H9 (cell line): ENCODE measurements around the gene CADPS. TPM values are rescaled to one million over a fixed set of nuclear protein-coding genes. Genes with fewer than 3 reads are reported as not detected.

Experiments used
- DNase-seq: peaks from one replicate; pipeline ENCODE4 v3.0.0-alpha.2; 2017
- H2AFZ ChIP-seq: one replicate; pipeline ENCODE4 v1.6.1; 2013; ENCODE audit warnings: mild to moderate bottlenecking, low read length, control low read depth, moderate library complexity
- H2AK5ac ChIP-seq: 2 replicates; pipeline ENCODE4 v1.6.1; 2013; ENCODE audit warnings: low read length, control low read depth, mixed read lengths; ENCODE audit not compliant: insufficient read length
- H2BK120ac ChIP-seq: one replicate; pipeline ENCODE4 v1.6.1; 2013; ENCODE audit warnings: low read depth, mild to moderate bottlenecking, low read length, control low read depth, inconsistent platforms; ENCODE audit not compliant: poor library complexity, severe bottlenecking
- H2BK12ac ChIP-seq: 2 replicates; pipeline ENCODE4 v1.6.1; 2013; ENCODE audit warnings: low read length, control low read depth, mixed read lengths, low read depth; ENCODE audit not compliant: insufficient read length
- H2BK15ac ChIP-seq: 2 replicates; pipeline ENCODE4 v1.6.1; 2013; ENCODE audit warnings: low read depth, low read length, control low read depth
- H2BK20ac ChIP-seq: one replicate; pipeline ENCODE4 v1.6.1; 2013; ENCODE audit warnings: low read depth, mild to moderate bottlenecking, low read length, control low read depth, inconsistent platforms; ENCODE audit not compliant: poor library complexity, severe bottlenecking
- H2BK5ac ChIP-seq: 2 replicates; pipeline ENCODE4 v1.6.1; 2013; ENCODE audit warnings: low read length, control low read depth, mixed read lengths; ENCODE audit not compliant: insufficient read length
- H3K14ac ChIP-seq: 2 replicates; pipeline ENCODE4 v1.6.1; 2013; ENCODE audit warnings: low read length, control low read depth; ENCODE audit not compliant: insufficient read depth
- H3K18ac ChIP-seq: 2 replicates; pipeline ENCODE4 v1.6.1; 2013; ENCODE audit warnings: low read depth, mild to moderate bottlenecking, mixed read lengths, low read length, control low read depth; ENCODE audit not compliant: insufficient read length
- H3K23ac ChIP-seq: 2 replicates; pipeline ENCODE4 v1.6.1; 2013; ENCODE audit warnings: low read length, control low read depth, mixed read lengths, low read depth; ENCODE audit not compliant: insufficient read length
- H3K23me2 ChIP-seq: 2 replicates; pipeline ENCODE4 v1.6.1; 2013; ENCODE audit warnings: low read depth, mild to moderate bottlenecking, mixed read lengths, low read length, control low read depth; ENCODE audit not compliant: insufficient read length, poor library complexity, severe bottlenecking
- H3K27ac ChIP-seq: 2 replicates; pipeline ENCODE4 v1.5.1; 2013; ENCODE audit warnings: low read length, control low read depth, mixed read lengths, low read depth; ENCODE audit not compliant: insufficient read length
- H3K27me3 ChIP-seq: 2 replicates; pipeline ENCODE4 v1.6.1; 2013; ENCODE audit warnings: low read length, control low read depth, inconsistent platforms; ENCODE audit not compliant: insufficient read depth
- H3K4ac ChIP-seq: 2 replicates; pipeline ENCODE4 v1.6.1; 2013; ENCODE audit warnings: low read depth, mild to moderate bottlenecking, control low read depth, inconsistent platforms, low read length, moderate library complexity
- H3K4me1 ChIP-seq: 2 replicates; pipeline ENCODE4 v1.6.1; 2013; ENCODE audit warnings: low read length, control low read depth, inconsistent platforms; ENCODE audit not compliant: insufficient read depth
- H3K4me2 ChIP-seq: 2 replicates; pipeline ENCODE4 v1.6.1; 2013; ENCODE audit warnings: low read length, control low read depth, mixed read lengths; ENCODE audit not compliant: insufficient read length, insufficient read depth
- H3K56ac ChIP-seq: 2 replicates; pipeline ENCODE4 v1.6.1; 2013; ENCODE audit warnings: low read depth, mild to moderate bottlenecking, mixed read lengths, low read length, control low read depth; ENCODE audit not compliant: insufficient read length
- H3K79me1 ChIP-seq: 2 replicates; pipeline ENCODE4 v1.6.1; 2013; ENCODE audit warnings: low read depth, mild to moderate bottlenecking, moderate library complexity, low read length, control low read depth, inconsistent platforms; ENCODE audit not compliant: insufficient read depth, poor library complexity, severe bottlenecking
- H3K79me2 ChIP-seq: 2 replicates; pipeline ENCODE4 v1.6.1; 2013; ENCODE audit warnings: low read length, control low read depth, inconsistent platforms; ENCODE audit not compliant: insufficient read depth
- H3K9ac ChIP-seq: 2 replicates; pipeline ENCODE4 v1.6.1; 2013; ENCODE audit warnings: low read length, control low read depth, mixed read lengths; ENCODE audit not compliant: insufficient read length; ENCODE audit errors: extremely low read depth
- H3K9me3 ChIP-seq: one replicate; pipeline ENCODE4 v1.6.1; 2013; ENCODE audit warnings: low read depth, low read length, inconsistent platforms; ENCODE audit not compliant: control insufficient read depth
- H3T11ph ChIP-seq: one replicate; pipeline ENCODE4 v1.6.1; 2013; ENCODE audit warnings: mild to moderate bottlenecking, low read length, control low read depth, inconsistent platforms
- H4K20me1 ChIP-seq: one replicate; pipeline ENCODE4 v1.6.1; 2013; ENCODE audit not compliant: control insufficient read depth, insufficient read length, insufficient read depth
- H4K5ac ChIP-seq: 2 replicates; pipeline ENCODE4 v1.6.1; 2013; ENCODE audit warnings: low read depth, mild to moderate bottlenecking, mixed read lengths, low read length, control low read depth; ENCODE audit not compliant: insufficient read length
- H4K8ac ChIP-seq: replicated peaks from 2 replicates; pipeline ENCODE4 v1.6.1; 2013; ENCODE audit warnings: low read length, control low read depth, mixed read lengths, low read depth; ENCODE audit not compliant: insufficient read length
- H4K91ac ChIP-seq: 2 replicates; pipeline ENCODE4 v1.6.1; 2013; ENCODE audit warnings: low read depth, mild to moderate bottlenecking, moderate library complexity, mixed read lengths, low read length, control low read depth; ENCODE audit not compliant: insufficient read length
- H3K27ac Mint-ChIP-seq, 3 experiments: 2 replicates in 2 of 3; 3 replicates in 1 of 3; pipeline ENCODE4 v1.8.0; 2020 to 2021; ENCODE audit warnings: mixed read lengths in 3 of 3, mild to moderate bottlenecking in 1 of 3, moderate library complexity in 1 of 3
- H3K27me3 Mint-ChIP-seq: 2 replicates; pipeline ENCODE4 v1.8.0; 2021; ENCODE audit warnings: low read depth, mild to moderate bottlenecking, moderate library complexity, mixed read lengths
- H3K36me3 Mint-ChIP-seq, 3 experiments: 2 replicates in 2 of 3; 3 replicates in 1 of 3; pipeline ENCODE4 v1.8.0; 2020 to 2021; ENCODE audit warnings: low read depth in 3 of 3, mixed read lengths in 3 of 3; ENCODE audit not compliant: insufficient read depth in 1 of 3
- H3K4me1 Mint-ChIP-seq, 2 experiments: 2 replicates each; pipeline ENCODE4 v1.8.0; 2020; ENCODE audit warnings: mixed read lengths in 2 of 2
- H3K4me3 Mint-ChIP-seq, 2 experiments: 2 replicates in 1 of 2; 3 replicates in 1 of 2; pipeline ENCODE4 v1.8.0; 2020 to 2021; ENCODE audit warnings: mild to moderate bottlenecking in 2 of 2, mixed read lengths in 2 of 2, moderate library complexity in 1 of 2
- H3K9me3 Mint-ChIP-seq, 2 experiments: 2 replicates in 1 of 2; 3 replicates in 1 of 2; pipeline ENCODE4 v1.8.0; 2020; ENCODE audit warnings: mild to moderate bottlenecking in 2 of 2, mixed read lengths in 2 of 2, moderate library complexity in 1 of 2
- CTCF ChIP-seq: fragments of 200-600 bp; sonication (generic); conservative IDR thresholded peaks from 3 replicates; pipeline ENCODE4 v1.8.0; 2021; ENCODE audit warnings: antibody characterized with exemption, mild to moderate bottlenecking
- WGBS: extraction: QIAGEN DNeasy Blood & Tissue Kit; methylation state at CpG from one replicate; pipeline ENCODE4 v1.1.7; 2013; ENCODE audit warnings: missing lambda C conversion rate, low lambda C conversion rate, mixed read lengths; ENCODE audit not compliant: insufficient read length; ENCODE audit errors: extremely low coverage; 5-methylcytosine and 5-hydroxymethylcytosine counted together
- total RNA-seq: library from RNA; stranded (reverse); gene quantifications from 2 replicates; pipeline ENCODE4 v1.2.1, GENCODE V29; 2021

Gene CADPS
- total RNA-seq, 1 experiment from 2014 or later = 6.6 TPM

- peaks cover 9 to 13% of the 10 kb centered on the region in 2 experiments for H3K4me1 Mint-ChIP-seq
These were observed 4.9 kb downstream of the CADPS start for GRCh38 chr3:62870321-62870720.

More at GRCh38 chr3:62870321-62870720, 4.9 kb downstream of the CADPS start:
- Mint-ChIP-seq H3K27me3 (no peaks in the 10 kb centered on the region; the same call in 1 of the 2 replicates), H3K27ac (no peak overlapping the region), H3K9me3 (peaks cover 0 to 1% of the 10 kb centered on the region in 2 experiments; a peak in 1 of 5 replicates), H3K4me3 (no peak overlapping the region), H3K36me3 (no peaks in the 10 kb centered on the region)
- H3K56ac ChIP-seq = no peak overlapping the region
- no CpG with 5 or more reads among the region's 1 CpG for WGBS
- no peak overlapping the region for H3K18ac ChIP-seq
- no peak overlapping the region for H2BK20ac ChIP-seq
- no peak for TF ChIP-seq CTCF
- no peak overlapping the region for H3K14ac ChIP-seq
- H3K79me2 ChIP-seq = no peaks in the 10 kb centered on the region
- no peaks in the 10 kb centered on the region for H3K9me3 ChIP-seq
- H4K5ac ChIP-seq = no peak overlapping the region
- H3K4me2 ChIP-seq = no peak overlapping the region
- H2AK5ac ChIP-seq = no peak overlapping the region
- no peak overlapping the region for H2BK12ac ChIP-seq
- H3K27me3 ChIP-seq = no peaks in the 10 kb centered on the region
- H3K4me1 ChIP-seq = peaks cover 3% of the 10 kb centered on the region
- H2BK15ac ChIP-seq = no peak overlapping the region
- no peak overlapping the region for H3K4ac ChIP-seq
- no peak overlapping the region for H4K8ac ChIP-seq
- H2BK120ac ChIP-seq = no peak overlapping the region
- H3K9ac ChIP-seq = no peak overlapping the region
- H3K23ac ChIP-seq = no peak overlapping the region
- H3K79me1 ChIP-seq = no peaks in the 10 kb centered on the region
- DNase-seq = no peak
- H4K91ac ChIP-seq = no peak overlapping the region
- H3K27ac ChIP-seq = no peak overlapping the region
- no peak overlapping the region for H3T11ph ChIP-seq
- peaks cover 5% of the 10 kb centered on the region for H3K23me2 ChIP-seq
- no peak overlapping the region for H2AFZ ChIP-seq
- no peak overlapping the region for H2BK5ac ChIP-seq
- H4K20me1 ChIP-seq = no peaks in the 10 kb centered on the region
